Activated naive CD4-positive, alpha-beta T cell treated with anti-CD3 and anti-CD28 coated beads for 36 hours (primary cell): Measurements from ENCODE around the gene FES. TPM values are rescaled to one million over a fixed set of nuclear protein-coding genes. Genes with fewer than 3 reads are reported as not detected.

Experiments
- CTCF ChIA-PET: fragments of 350-600 bp; sonication (Branson Sonifier 250); formaldehyde crosslinking; loops from one replicate; lab custom pipeline; 2021; ENCODE audit warnings: antibody characterized with exemption; lab: Charles Lee
- DNase-seq: peaks from one replicate; pipeline ENCODE4 v3.0.0-alpha.2; 2020
- H3K27ac Mint-ChIP-seq: one replicate; pipeline ENCODE4 v1.8.0; 2021; ENCODE audit warnings: mild to moderate bottlenecking, mixed read lengths
- H3K27me3 Mint-ChIP-seq: one replicate; pipeline ENCODE4 v1.8.0; 2021; ENCODE audit warnings: low read depth, mixed read lengths
- H3K36me3 Mint-ChIP-seq: one replicate; pipeline ENCODE4 v1.8.0; 2021; ENCODE audit warnings: low read depth, mixed read lengths
- H3K4me1 Mint-ChIP-seq: one replicate; pipeline ENCODE4 v1.8.0; 2021; ENCODE audit warnings: low read depth, mixed read lengths
- H3K4me3 Mint-ChIP-seq: one replicate; pipeline ENCODE4 v1.8.0; 2021; ENCODE audit warnings: mild to moderate bottlenecking, moderate library complexity, mixed read lengths
- H3K9me3 Mint-ChIP-seq: one replicate; pipeline ENCODE4 v1.8.0; 2021; ENCODE audit warnings: mixed read lengths
- intact Hi-C: fragments of 100-400 bp; cut with micrococcal nuclease; formaldehyde crosslinking; loops from one replicate; pipeline ENCODE4 v1.15.1; 2023
- total RNA-seq, 2 experiments: library from RNA; stranded (reverse); gene quantifications; one replicate each; pipeline ENCODE4 v1.2.3, GENCODE V29; 2021

FES gene
- total RNA-seq, 2 experiments from 2014 or later = 22.6 to 24.2 TPM

GRCh38 chr15:90931575-90931827 lies 47.2 kb downstream of the FES start:
- intact Hi-C loops = loop anchor here (1.0 to 10.0 kb wide), 6 partner anchors 29 to 609 kb away; partner anchors contain the start of gene IQGAP1
- Mint-ChIP-seq H3K36me3 (peaks cover 21% of the 10 kb centered on the region), H3K27me3 (no peaks in the 10 kb centered on the region), H3K9me3 (no peaks in the 10 kb centered on the region), H3K27ac (peak overlapping the region; percentile 100), H3K4me3 (peak overlapping the region; percentile 99), H3K4me1 (peaks cover 37% of the 10 kb centered on the region)
- CTCF ChIA-PET = interaction anchor here (0.6 to 8.9 kb wide), 30 partner anchors 8 to 612 kb away, joined by 3 to 169 read pairs (median 4); partner anchors contain the start of genes BLM, FES, MAN2A2 and RCCD1
- no peak for DNase-seq

- CTCF ChIA-PET = interaction anchor here (0.7 to 8.9 kb wide), 41 partner anchors 7 to 612 kb away, joined by 3 to 169 read pairs (median 4); partner anchors contain the start of genes BLM, FES, MAN2A2 and RCCD1
- Mint-ChIP-seq H3K36me3 (peaks cover 21% of the 10 kb centered on the region), H3K27ac (peak within 1 kb of the TSS; percentile 100), H3K4me3 (peak within 1 kb of the TSS; percentile 99), H3K27me3 (no peaks in the 10 kb centered on the region), H3K4me1 (peaks cover 41% of the 10 kb centered on the region), H3K9me3 (no peaks in the 10 kb centered on the region)
- intact Hi-C loops = loop anchor here (1.0 to 10.0 kb wide), 8 partner anchors 30 to 698 kb away; partner anchors contain the start of genes GDPGP1 and IQGAP1
- peak; percentile 95 for DNase-seq
Observed at GRCh38 chr15:90931828-90932659, 47.7 kb downstream of the FES start, which contains the start of gene HDDC3. HDDC3 (minus strand) TSS chr15:90932549; CDS start chr15:90932540, 9 bp downstream.

- Mint-ChIP-seq H3K4me1 (peaks cover 41% of the 10 kb centered on the region), H3K9me3 (no peaks in the 10 kb centered on the region), H3K27me3 (no peaks in the 10 kb centered on the region), H3K36me3 (peaks cover 21% of the 10 kb centered on the region), H3K4me3 (peak overlapping the region; percentile 99), H3K27ac (peak overlapping the region; percentile 100)
- CTCF ChIA-PET = interaction anchor here (0.7 to 8.9 kb wide), 35 partner anchors 8 to 612 kb away, joined by 3 to 169 read pairs (median 5); partner anchors contain the start of genes BLM, FES, MAN2A2 and RCCD1
- intact Hi-C loops = loop anchor here (1.0 to 10.0 kb wide), 4 partner anchors 271 to 698 kb away; partner anchors contain the start of genes GDPGP1 and IQGAP1
- no peak for DNase-seq
Observed at GRCh38 chr15:90932660-90932991, 48.3 kb downstream of the FES start.

DNA sequence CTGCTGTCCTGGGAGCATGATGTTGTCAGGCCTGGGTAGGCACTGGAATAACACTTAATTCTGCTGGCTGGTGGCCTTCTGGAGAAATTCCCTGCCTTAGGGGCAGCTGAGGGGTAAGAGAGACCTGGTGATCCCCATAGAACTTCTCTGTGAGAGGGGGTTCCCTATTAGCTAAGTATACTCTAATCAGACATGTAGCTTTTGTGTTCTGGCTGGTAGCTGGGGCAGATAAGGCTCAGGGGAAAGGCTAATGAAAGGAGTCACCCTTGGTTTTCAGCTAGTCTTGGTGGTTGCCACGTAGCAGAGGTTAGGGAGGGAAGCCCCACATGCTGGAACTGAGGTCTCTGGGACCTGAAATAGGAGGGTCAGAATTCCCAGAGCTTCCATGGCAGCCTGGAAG lies 49.0 kb downstream of the FES start:
- Mint-ChIP-seq H3K9me3 (no peaks in the 10 kb centered on the region), H3K27ac (peak overlapping the region; percentile 100), H3K4me3 (peak overlapping the region; percentile 42), H3K4me1 (peaks cover 40% of the 10 kb centered on the region), H3K27me3 (no peaks in the 10 kb centered on the region), H3K36me3 (peaks cover 23% of the 10 kb centered on the region)
- intact Hi-C loops = loop anchor here (5.0 to 10.0 kb wide), 2 partner anchors 548 to 611 kb away; partner anchors contain the start of gene IQGAP1
- DNase-seq = no peak
- CTCF ChIA-PET = interaction anchor here (0.6 to 8.9 kb wide), 34 partner anchors 8 to 696 kb away, joined by 3 to 169 read pairs (median 5); partner anchors contain the start of genes BLM, FES, MAN2A2 and RCCD1

DNA sequence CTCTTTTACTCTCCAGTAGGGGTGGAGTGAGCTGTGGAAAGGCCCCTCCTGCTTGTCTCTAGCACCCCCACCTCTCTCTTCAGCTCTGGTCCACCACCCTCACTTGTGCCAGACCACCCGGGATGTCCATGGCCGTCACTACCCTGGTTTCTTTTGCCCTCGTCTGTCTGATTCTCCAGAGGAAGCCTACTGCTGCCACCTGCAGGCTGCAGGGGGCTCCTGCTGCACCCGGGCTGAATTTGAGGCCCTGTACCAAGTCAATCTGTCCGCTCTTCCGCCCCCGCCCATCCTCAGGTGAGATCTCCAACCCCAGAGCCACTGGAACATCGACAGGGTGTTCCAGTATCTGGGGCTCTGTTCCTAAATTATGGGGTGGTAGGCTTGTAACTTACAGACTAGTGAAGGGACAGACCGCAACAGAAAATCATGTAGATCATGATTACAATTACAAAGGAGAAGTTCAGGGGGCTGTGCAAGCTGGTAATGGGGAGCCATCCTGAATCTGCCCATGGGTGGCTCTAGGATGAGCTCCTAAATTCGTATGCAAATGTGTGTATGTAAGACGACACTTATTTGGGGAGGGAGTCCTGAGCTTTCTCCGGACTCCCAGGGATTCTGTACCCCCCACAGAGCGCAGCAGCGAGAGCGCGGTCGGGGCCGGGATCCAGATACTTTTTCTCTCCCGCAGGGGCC lies 50.1 kb downstream of the FES start:
- Mint-ChIP-seq H3K27ac (peak overlapping the region; percentile 82), H3K9me3 (no peaks in the 10 kb centered on the region), H3K4me3 (peak overlapping the region; percentile 83), H3K36me3 (peaks cover 24% of the 10 kb centered on the region), H3K4me1 (peaks cover 36% of the 10 kb centered on the region), H3K27me3 (no peaks in the 10 kb centered on the region)
- intact Hi-C loops = loop anchor here (1.0 to 10.0 kb wide), 4 partner anchors 217 to 612 kb away; partner anchors contain the start of genes BLM and IQGAP1
- DNase-seq = peak; percentile 94
- CTCF ChIA-PET = interaction anchor here (0.7 to 8.9 kb wide), 31 partner anchors 8 to 1040 kb away, joined by 3 to 169 read pairs (median 4); partner anchors contain the start of genes AP3S2, BLM, FES and MAN2A2

GRCh38 chr15:90934949-90935751 lies 50.8 kb downstream of the FES start, which contains the start of gene UNC45A:
UNC45A (plus strand) TSS chr15:90935285; CDS start chr15:90935325, 40 bp downstream.
- no peaks in the 10 kb centered on the region for H3K27me3 Mint-ChIP-seq
- peaks cover 36% of the 10 kb centered on the region for H3K4me1 Mint-ChIP-seq
- peaks cover 25% of the 10 kb centered on the region for H3K36me3 Mint-ChIP-seq
- intact Hi-C loops = loop anchor here (1.0 to 10.0 kb wide), 6 partner anchors 20 to 613 kb away; partner anchors contain the start of genes BLM, IQGAP1 and PRC1
- peak within 1 kb of the TSS; percentile 83 for H3K4me3 Mint-ChIP-seq
- H3K9me3 Mint-ChIP-seq = no peaks in the 10 kb centered on the region
- peak; percentile 96 for DNase-seq
- H3K27ac Mint-ChIP-seq = peak within 1 kb of the TSS; percentile 82
- CTCF ChIA-PET = interaction anchor here (0.5 to 8.9 kb wide), 28 partner anchors 9 to 1897 kb away, joined by 3 to 169 read pairs (median 4); partner anchors contain the start of genes AP3S2, BLM, FES and MAN2A2

DNA sequence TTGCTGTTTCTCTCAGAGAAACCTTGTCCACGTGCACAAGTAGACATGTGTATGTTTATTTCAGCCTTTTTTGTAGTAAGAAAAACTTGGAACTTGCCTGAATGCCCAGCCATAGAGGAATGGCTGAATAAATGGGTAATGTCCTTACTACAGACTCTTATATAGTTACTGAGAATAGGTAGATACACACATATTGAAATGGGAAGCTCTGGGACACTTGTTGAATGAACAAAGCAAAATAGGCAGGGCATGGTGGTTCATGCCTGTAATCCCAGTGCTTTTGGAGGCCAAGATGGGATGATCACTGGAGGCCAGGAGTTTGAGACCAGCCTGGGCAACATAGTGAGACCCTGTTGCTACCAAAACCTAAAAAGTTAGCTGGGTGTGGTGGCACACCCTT lies 52.5 kb downstream of the FES start:
- CTCF ChIA-PET = interaction anchor here (0.5 to 8.9 kb wide), 3 partner anchors 20 to 91 kb away, joined by 3 to 169 read pairs (median 104); partner anchors contain the start of genes MAN2A2 and RCCD1
- Mint-ChIP-seq H3K9me3 (no peaks in the 10 kb centered on the region), H3K36me3 (peaks cover 20% of the 10 kb centered on the region), H3K4me1 (peaks cover 23% of the 10 kb centered on the region), H3K27me3 (no peaks in the 10 kb centered on the region), H3K27ac (no peak overlapping the region), H3K4me3 (peak overlapping the region; percentile 83)
- no peak for DNase-seq
- intact Hi-C loops = loop anchor here (10.0 kb wide), 1 partner anchor 552 kb away; the partner anchor contains the start of gene IQGAP1

GRCh38 chr15:90938261-90938660 lies 54.0 kb downstream of the FES start:
- Mint-ChIP-seq H3K4me1 (peaks cover 19% of the 10 kb centered on the region), H3K9me3 (no peaks in the 10 kb centered on the region), H3K27ac (no peak overlapping the region), H3K4me3 (no peak overlapping the region), H3K27me3 (no peaks in the 10 kb centered on the region), H3K36me3 (peaks cover 22% of the 10 kb centered on the region)
- CTCF ChIA-PET = interaction anchor here (0.6 kb wide), 1 partner anchor 321 kb away, joined by 3 read pairs; no protein-coding TSS in a partner anchor
- DNase-seq = no peak
- intact Hi-C loops = loop anchor here (10.0 kb wide), 1 partner anchor 553 kb away; the partner anchor contains the start of gene IQGAP1

DNA sequence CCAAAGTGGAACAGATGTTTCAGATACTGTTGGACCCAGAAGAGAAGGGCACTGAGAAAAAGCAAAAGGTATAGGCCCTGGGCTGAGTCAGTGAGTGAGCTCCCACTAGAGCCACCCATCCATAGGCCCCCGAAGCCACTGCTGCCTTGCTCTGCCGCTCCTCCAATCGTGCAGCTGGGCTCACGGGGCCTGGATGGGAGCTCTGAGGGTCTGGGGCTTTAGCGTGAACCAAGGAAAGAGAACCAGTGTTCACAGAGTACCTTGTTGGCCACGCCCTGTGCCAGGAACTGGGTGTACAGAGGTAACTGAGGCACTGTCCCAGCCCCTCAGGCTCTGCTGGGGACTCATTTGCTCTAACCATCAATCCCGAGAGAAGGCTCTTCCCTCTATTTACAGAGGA lies 55.5 kb downstream of the FES start:
- CTCF ChIA-PET = interaction anchor here (0.6 to 1.5 kb wide), 3 partner anchors 8 to 179 kb away, joined by 3 to 5 read pairs (median 4); no protein-coding TSS in a partner anchor
- Mint-ChIP-seq H3K27ac (no peak overlapping the region), H3K4me3 (no peak overlapping the region), H3K4me1 (peaks cover 14% of the 10 kb centered on the region), H3K36me3 (peaks cover 22% of the 10 kb centered on the region), H3K9me3 (no peaks in the 10 kb centered on the region), H3K27me3 (no peaks in the 10 kb centered on the region)
- DNase-seq = no peak
- intact Hi-C loops = loop anchor here (10.0 kb wide), 1 partner anchor 555 kb away; the partner anchor contains the start of gene IQGAP1

- H3K9me3 Mint-ChIP-seq = no peaks in the 10 kb centered on the region
- CTCF ChIA-PET = interaction anchor here (0.5 to 4.2 kb wide), 4 partner anchors 9 to 308 kb away, joined by 3 to 31 read pairs (median 3); partner anchors contain the start of genes HDDC3 and RCCD1
- H3K27ac Mint-ChIP-seq = no peak overlapping the region
- no peaks in the 10 kb centered on the region for H3K27me3 Mint-ChIP-seq
- peaks cover 27% of the 10 kb centered on the region for H3K36me3 Mint-ChIP-seq
- peaks cover 8% of the 10 kb centered on the region for H3K4me1 Mint-ChIP-seq
- intact Hi-C loops = no loop called here
- no peak for DNase-seq
- no peak overlapping the region for H3K4me3 Mint-ChIP-seq
Observed at GRCh38 chr15:90941038-90941437, 56.7 kb downstream of the FES start.
